IMR-90 (cell line): ENCODE results near the gene DIRAS2. TPM values are rescaled to one million over a fixed set of nuclear protein-coding genes. Genes with fewer than 3 reads are reported as not detected.

ENCODE experiments used
- ATAC-seq: fragments of 200-7000 bp; cut with Tn5 transposase; 2 replicates; pipeline ENCODE4 v1.9.1; 2020; ENCODE audit warnings: low read depth, mild to moderate bottlenecking, moderate library complexity
- BruUV-seq: library from RNA; stranded (reverse); fragments of 400-500 nt; replicated peaks from 2 replicates; lab custom pipeline; 2021; lab: Mats Ljungman, UMichigan
- CTCF ChIA-PET: fragments of 300-600 bp; formaldehyde crosslinking; extraction: SDS; loops from one replicate; lab custom pipeline; 2021; ENCODE audit warnings: antibody characterized with exemption; lab: Yijun Ruan, JAX
- POLR2A ChIA-PET: fragments of 300-600 bp; sonication (Branson Sonifier 250); formaldehyde crosslinking; loops from one replicate; lab custom pipeline; 2022; ENCODE audit warnings: antibody characterized with exemption; ENCODE audit not compliant: unreplicated experiment; lab: Charles Lee
- DNase-seq: peaks from one replicate; pipeline ENCODE4 v3.0.0; 2013
- H2AFZ ChIP-seq: replicated peaks from 2 replicates; pipeline ENCODE3; 2013; ENCODE audit warnings: low read length, mild to moderate bottlenecking; ENCODE audit not compliant: poor library complexity
- H2AK5ac ChIP-seq: 2 replicates; pipeline ENCODE4 v1.6.1; 2013; ENCODE audit warnings: low read depth, low read length, inconsistent platforms
- H2AK9ac ChIP-seq: replicated peaks from 2 replicates; pipeline ENCODE3; 2013; ENCODE audit warnings: mild to moderate bottlenecking, low read depth, low read length, moderate library complexity; ENCODE audit not compliant: poor library complexity
- H2BK120ac ChIP-seq: 2 replicates; pipeline ENCODE4 v1.6.1; 2013; ENCODE audit warnings: low read depth, low read length, inconsistent platforms
- H2BK15ac ChIP-seq: 3 replicates; pipeline ENCODE4 v1.6.1; 2013; ENCODE audit warnings: low read depth, low read length, inconsistent platforms
- H2BK20ac ChIP-seq: 2 replicates; pipeline ENCODE4 v1.6.1; 2013; ENCODE audit warnings: low read depth, mild to moderate bottlenecking, inconsistent platforms, low read length, moderate library complexity
- H2BK5ac ChIP-seq: 2 replicates; pipeline ENCODE4 v1.6.1; 2013; ENCODE audit warnings: mild to moderate bottlenecking, low read depth, low read length, inconsistent platforms; ENCODE audit not compliant: poor library complexity, severe bottlenecking
- H3K14ac ChIP-seq: replicated peaks from 2 replicates; pipeline ENCODE4 v1.6.1; 2013; ENCODE audit warnings: low read depth, low read length, inconsistent platforms
- H3K18ac ChIP-seq: 2 replicates; pipeline ENCODE4 v1.6.1; 2013; ENCODE audit warnings: low read depth, low read length, control low read depth
- H3K23ac ChIP-seq: 2 replicates; pipeline ENCODE4 v1.6.1; 2013; ENCODE audit warnings: low read depth, low read length, inconsistent platforms
- H3K27ac ChIP-seq: 2 replicates; pipeline ENCODE4 v1.5.1; 2013; ENCODE audit warnings: mild to moderate bottlenecking, control low read depth, low read length; ENCODE audit not compliant: insufficient read depth
- H3K27me3 ChIP-seq: 2 replicates; pipeline ENCODE4 v1.6.1; 2013; ENCODE audit warnings: low read length; ENCODE audit not compliant: control insufficient read depth, insufficient read depth
- H3K36me3 ChIP-seq: 2 replicates; pipeline ENCODE4 v1.6.1; 2013; ENCODE audit warnings: low read length, mixed read lengths; ENCODE audit not compliant: control insufficient read depth, insufficient read depth
- H3K4ac ChIP-seq: 2 replicates; pipeline ENCODE4 v1.6.1; 2013; ENCODE audit warnings: low read depth, low read length, inconsistent platforms
- H3K4me1 ChIP-seq: 2 replicates; pipeline ENCODE4 v1.6.1; 2013; ENCODE audit warnings: low read length, mixed read lengths; ENCODE audit not compliant: control insufficient read depth, insufficient read depth
- H3K4me2 ChIP-seq: 2 replicates; pipeline ENCODE4 v1.6.1; 2013; ENCODE audit warnings: low read depth, mild to moderate bottlenecking, control low read depth, low read length, moderate library complexity
- H3K4me3 ChIP-seq: 2 replicates; pipeline ENCODE4 v1.5.1; 2013; ENCODE audit warnings: low read depth, mild to moderate bottlenecking, control low read depth, low read length, moderate library complexity; ENCODE audit not compliant: insufficient read depth
- H3K56ac ChIP-seq: 2 replicates; pipeline ENCODE4 v1.6.1; 2013; ENCODE audit warnings: low read length, inconsistent platforms; ENCODE audit not compliant: insufficient read depth; ENCODE audit errors: extremely low read depth
- H3K79me1 ChIP-seq, 2 experiments: 2 replicates each; pipeline ENCODE4 v1.6.1; 2013; ENCODE audit warnings: low read length in 2 of 2, inconsistent platforms in 1 of 2, low read depth in 1 of 2
- H3K9ac ChIP-seq: 2 replicates; pipeline ENCODE4 v1.6.1; 2013; ENCODE audit warnings: low read depth, low read length, control low read depth
- H3K9me1 ChIP-seq: 2 replicates; pipeline ENCODE4 v1.6.1; 2013; ENCODE audit warnings: low read length, inconsistent platforms; ENCODE audit not compliant: insufficient read depth
- H3K9me3 ChIP-seq: 2 replicates; pipeline ENCODE4 v1.6.1; 2013; ENCODE audit warnings: low read length; ENCODE audit not compliant: control insufficient read depth, insufficient read depth
- H4K20me1 ChIP-seq: 2 replicates; pipeline ENCODE4 v1.6.1; 2013; ENCODE audit warnings: low read length, inconsistent platforms; ENCODE audit not compliant: insufficient read depth
- H4K5ac ChIP-seq: 2 replicates; pipeline ENCODE4 v1.6.1; 2013; ENCODE audit warnings: mild to moderate bottlenecking, low read depth, low read length, control low read depth
- H4K8ac ChIP-seq, 2 experiments: 2 replicates each; pipeline ENCODE4 v1.6.1; 2013; ENCODE audit warnings: low read depth in 2 of 2, low read length in 2 of 2, control low read depth in 1 of 2, inconsistent platforms in 1 of 2
- H4K91ac ChIP-seq: 2 replicates; pipeline ENCODE4 v1.6.1; 2013; ENCODE audit warnings: low read depth, low read length, inconsistent platforms; ENCODE audit not compliant: insufficient read depth
- BHLHE40 ChIP-seq: fragments of 150-350 bp; IDR thresholded peaks from 2 replicates; pipeline ENCODE4 v1.6.1; 2016; ENCODE audit warnings: mild to moderate bottlenecking, low read depth, low read length
- CHD1 ChIP-seq: IDR thresholded peaks from 2 replicates; pipeline ENCODE4 v1.6.1; 2012; ENCODE audit warnings: low read depth, low read length, improper control_type of control experiment
- CTCF ChIP-seq: conservative IDR thresholded peaks from 2 replicates; pipeline ENCODE4 v1.5.1; 2012; ENCODE audit warnings: mild to moderate bottlenecking, low read depth, low read length, improper control_type of control experiment
- RFX5 ChIP-seq: IDR thresholded peaks from 2 replicates; pipeline ENCODE4 v1.8.0; 2012; ENCODE audit warnings: low read depth, mild to moderate bottlenecking, low read length, moderate library complexity
- WGBS, 2 experiments: methylation state at CpG; one replicate each; pipeline versions ENCODE4 v1.1.5 to v1.1.7; 2013; ENCODE audit warnings: missing lambda C conversion rate in 2 of 2; ENCODE audit not compliant: insufficient read length in 1 of 2; ENCODE audit errors: extremely low coverage in 2 of 2; 5-methylcytosine and 5-hydroxymethylcytosine counted together
- dilution Hi-C: fragments of 300-500 bp; cut with HindIII; formaldehyde crosslinking; loops from one replicate; pipeline ENCODE4 v1.14.3; 2018; ENCODE audit warnings: low sequenced_read_pairs; ENCODE audit not compliant: unreplicated experiment
- in situ Hi-C: fragments of 300-500 bp; cut with MboI; formaldehyde crosslinking; loops from 3 replicates; pipeline ENCODE4 v1.14.3; 2019; ENCODE audit warnings: low sequenced_read_pairs, inconsistent platforms, mixed read lengths
- intact Hi-C: fragments of 100-400 bp; cut with micrococcal nuclease; formaldehyde crosslinking; loops from 2 replicates; pipeline ENCODE4 v1.10.0; 2022
- polyA plus RNA-seq, 3 experiments: library from polyadenylated mRNA; depleted of rRNA; stranded (reverse); fragments of >200 nt; gene quantifications; 2 replicates each; pipeline ENCODE4 v1.2.3, GENCODE V29; 2012; ENCODE audit warnings: low replicate concordance in 1 of 3
- total RNA-seq: library from RNA; depleted of rRNA; stranded (reverse); fragments of >200 nt; gene quantifications from 2 replicates; pipeline ENCODE4 v1.2.3, GENCODE V29; 2012

The DIRAS2 gene
- total and polyA plus RNA-seq, 2 of the 4 experiments (the other 2 are of a cell fraction), result not detected

GRCh38 chr9:90616806-90617205 is 25.8 kb downstream of the DIRAS2 start:
- dilution Hi-C loops, result no loop called here
- no peak overlapping the region for H3K4ac ChIP-seq
- H2AFZ ChIP-seq, result no peak overlapping the region
- H2BK20ac ChIP-seq, result no peak overlapping the region
- intact Hi-C loops, result no loop called here
- no peaks in the 10 kb centered on the region for H3K36me3 ChIP-seq
- no peak overlapping the region for H4K8ac ChIP-seq
- H3K56ac ChIP-seq, result no peak overlapping the region
- no peak overlapping the region for H4K5ac ChIP-seq
- no peak overlapping the region for H3K9ac ChIP-seq
- no peak overlapping the region for H3K14ac ChIP-seq
- TF ChIP-seq RFX5 (no peak), CTCF (no peak), CHD1 (no peak), BHLHE40 (no peak)
- H3K27me3 ChIP-seq, result no peaks in the 10 kb centered on the region
- no peak overlapping the region for H3K4me3 ChIP-seq
- no TSS peak for BruUV-seq
- POLR2A ChIA-PET, result no interaction called here
- no peak overlapping the region for H3K23ac ChIP-seq
- no peak for DNase-seq
- 50% methylated on average over 2 of the region's 3 CpGs; no CpG with 5 or more reads in 1 of the 2 experiments for WGBS, 2 experiments
- H3K4me1 ChIP-seq, result no peaks in the 10 kb centered on the region
- H3K9me1 ChIP-seq, result no peaks in the 10 kb centered on the region
- H3K27ac ChIP-seq, result no peak overlapping the region
- no peak overlapping the region for H2AK9ac ChIP-seq
- H4K91ac ChIP-seq, result no peak overlapping the region
- CTCF ChIA-PET, result no interaction called here
- no peak overlapping the region for H2BK120ac ChIP-seq
- in situ Hi-C loops, result no loop called here
- ATAC-seq, result no peak
- no peak overlapping the region for H3K18ac ChIP-seq
- H4K20me1 ChIP-seq, result no peaks in the 10 kb centered on the region
- H2BK15ac ChIP-seq, result no peak overlapping the region
- H2BK5ac ChIP-seq, result no peak overlapping the region
- H3K79me1 ChIP-seq, result no peaks in the 10 kb centered on the region
- no peaks in the 10 kb centered on the region for H3K9me3 ChIP-seq
- no peak overlapping the region for H2AK5ac ChIP-seq
- no peak overlapping the region for H3K4me2 ChIP-seq
